HG03457 (cell line): ENCODE data around the gene YIF1B.

Experiments
- ATAC-seq: cut with Tn5 transposase; IDR thresholded peaks from one replicate; pipeline ENCODE4 v1.9.1; 2021; ENCODE audit warnings: moderate number of reproducible peaks; ENCODE audit not compliant: unreplicated experiment

The YIF1B gene

DNA sequence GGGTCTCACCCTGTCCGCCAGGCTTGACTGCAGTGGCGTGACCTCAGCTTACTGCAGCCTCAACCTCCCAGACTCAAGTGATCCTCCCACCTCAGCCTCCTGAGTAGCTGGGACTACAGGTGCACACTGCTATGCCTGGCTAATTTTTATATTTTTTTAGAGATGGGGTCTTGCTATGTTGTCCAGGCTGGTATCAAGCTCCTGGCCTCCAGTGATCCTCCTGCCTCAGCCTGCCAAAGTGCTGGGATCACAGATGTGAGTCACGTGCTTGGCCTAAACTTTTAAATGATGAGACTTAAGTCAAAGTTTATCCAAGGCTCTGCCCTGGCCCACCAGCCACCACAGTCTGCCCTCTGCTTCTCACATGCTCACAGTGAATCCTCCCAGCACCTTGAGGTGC is 9.5 kb downstream of the YIF1B start:
- no peak for ATAC-seq

DNA sequence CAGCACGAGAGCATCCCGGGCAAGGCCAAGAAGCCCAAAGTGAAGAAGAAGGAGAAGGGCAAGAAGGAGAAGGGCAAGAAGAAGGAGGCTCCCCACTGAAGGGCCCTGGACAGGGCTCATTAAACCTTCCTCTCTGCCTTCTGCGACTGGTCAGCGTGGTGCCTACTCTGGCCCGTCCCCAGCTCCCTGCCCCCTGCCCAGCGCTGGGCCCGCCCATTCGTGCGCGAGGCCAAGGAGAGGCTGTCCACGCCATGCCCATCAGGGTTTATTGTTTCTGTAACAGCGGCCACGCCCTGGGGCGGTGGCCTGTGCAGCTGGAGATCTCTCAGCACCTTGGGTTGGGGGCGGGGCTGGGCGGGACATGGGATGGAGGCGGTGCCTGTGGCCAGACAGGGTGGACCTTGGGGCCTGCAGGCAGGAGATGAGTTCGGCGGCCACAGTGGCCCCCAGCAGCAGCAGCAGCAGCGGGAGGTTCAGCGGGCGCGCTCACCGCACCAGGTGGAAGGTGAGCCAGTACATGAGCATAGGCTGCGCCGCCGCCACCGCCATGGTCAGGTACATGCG is 10.8 kb downstream of the YIF1B start:
- no peak for ATAC-seq

DNA sequence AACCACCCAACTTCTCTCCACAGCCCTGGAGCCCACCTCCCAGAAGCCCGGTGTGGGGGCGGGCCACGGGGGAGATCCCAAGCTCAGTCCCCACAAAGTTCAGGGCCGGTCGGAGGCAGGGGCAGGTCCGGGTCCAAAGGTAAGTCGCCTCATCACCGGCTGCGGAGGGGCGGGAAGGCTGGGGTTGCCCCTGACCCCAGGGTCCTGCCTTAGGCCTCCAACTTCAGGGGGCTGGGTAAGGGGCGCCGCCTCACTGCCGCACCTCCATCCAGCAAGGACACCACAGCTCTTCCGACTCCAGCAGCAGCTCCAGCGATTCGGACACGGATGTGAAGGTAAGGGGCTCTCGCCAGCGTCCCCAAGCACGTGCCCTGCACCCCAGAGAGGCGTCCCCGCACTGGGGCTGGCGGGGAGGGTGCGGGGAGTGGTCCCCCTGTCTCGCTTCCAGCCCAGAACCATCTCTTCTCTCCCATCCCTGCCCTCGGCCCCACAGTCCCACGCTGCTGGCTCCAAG is 11.3 kb downstream of the YIF1B start:
- no peak for ATAC-seq

DNA sequence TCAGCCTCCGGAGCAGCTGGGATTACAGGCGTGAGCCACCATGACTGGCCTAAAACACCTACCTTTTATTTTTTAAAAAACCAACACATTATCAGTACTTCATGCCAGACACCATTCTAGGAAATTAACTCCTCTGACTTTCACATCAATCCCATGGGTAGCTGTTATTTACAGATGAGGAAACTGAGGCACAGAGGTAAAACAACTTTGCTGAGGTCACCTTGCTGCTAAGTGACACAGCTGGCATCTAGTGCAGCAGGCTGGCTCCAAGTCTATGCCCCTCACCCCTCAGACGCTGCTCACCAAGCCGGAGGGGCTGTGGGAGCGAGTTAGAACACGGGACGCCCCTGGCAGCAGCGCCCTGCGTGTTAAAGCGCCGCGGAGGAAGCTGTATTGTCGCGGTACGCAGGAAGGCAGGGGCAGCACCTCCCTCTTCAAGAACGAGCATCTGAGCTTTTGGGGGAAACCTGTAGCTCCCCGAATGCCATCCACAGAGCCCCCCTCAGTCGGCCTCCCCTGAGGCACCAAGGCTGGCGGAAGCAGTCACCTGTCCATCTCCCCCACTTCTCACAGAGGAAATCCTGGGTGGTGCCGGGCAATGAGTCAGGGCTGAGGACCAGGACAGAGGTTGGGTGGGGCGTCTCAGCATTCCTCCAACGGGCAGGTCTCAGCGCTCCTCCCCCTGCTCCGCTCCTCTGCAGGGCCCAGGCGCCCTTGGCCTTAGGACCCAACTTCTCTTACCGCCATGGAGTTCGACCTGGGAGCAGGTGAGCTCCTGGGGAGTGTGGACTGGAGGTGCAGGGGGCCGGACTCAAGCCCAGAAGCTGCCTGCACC is 12.0 kb downstream of the YIF1B start, which contains the start of gene C19orf33:
Gene C19orf33, plus strand, starts transcription at position 735 of the 835 bp plus-strand sequence. Its CDS starts 11 bp downstream, at position 746.
- no peak for ATAC-seq

DNA sequence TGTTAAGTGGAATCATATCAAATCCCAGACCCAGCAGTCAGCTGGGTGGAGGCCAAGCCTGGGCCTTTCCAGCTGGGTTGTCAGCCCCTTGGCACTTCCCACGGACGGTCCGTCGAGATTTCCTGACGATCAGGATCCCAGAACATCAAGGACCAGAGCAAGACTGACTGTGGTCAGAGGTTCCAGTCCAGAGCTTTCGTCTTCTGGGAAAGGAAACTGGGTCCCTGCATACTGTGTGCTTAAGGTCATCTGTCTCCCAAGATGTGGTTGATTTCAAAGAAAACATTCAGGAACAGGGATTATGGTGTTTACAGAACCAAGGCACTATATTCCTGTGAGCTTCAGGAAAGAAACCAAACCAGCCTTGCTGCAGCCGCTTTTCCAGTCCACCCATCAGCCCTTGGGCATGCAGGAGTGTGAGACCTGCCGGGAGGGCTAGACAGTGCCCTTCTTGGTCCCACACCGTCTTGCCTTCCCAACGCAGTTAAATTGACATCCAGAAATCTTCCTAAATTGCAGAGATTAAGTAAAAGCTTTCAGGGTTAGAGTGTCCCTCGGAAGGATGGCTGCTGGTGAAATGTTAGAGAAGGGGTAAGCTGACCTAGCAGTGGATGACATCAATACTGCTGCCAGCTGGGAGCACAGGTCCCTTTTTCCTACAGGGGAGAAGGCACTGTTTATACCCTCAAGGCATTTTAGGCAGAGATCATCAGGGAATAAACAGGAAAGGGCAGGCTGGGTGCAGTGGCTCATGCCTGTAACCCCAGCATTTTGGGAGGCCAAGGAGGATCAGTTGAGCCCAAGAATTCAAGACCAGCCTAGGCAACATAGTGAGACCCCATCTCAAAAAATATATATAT is 16.7 kb downstream of the YIF1B start:
- no peak for ATAC-seq

DNA sequence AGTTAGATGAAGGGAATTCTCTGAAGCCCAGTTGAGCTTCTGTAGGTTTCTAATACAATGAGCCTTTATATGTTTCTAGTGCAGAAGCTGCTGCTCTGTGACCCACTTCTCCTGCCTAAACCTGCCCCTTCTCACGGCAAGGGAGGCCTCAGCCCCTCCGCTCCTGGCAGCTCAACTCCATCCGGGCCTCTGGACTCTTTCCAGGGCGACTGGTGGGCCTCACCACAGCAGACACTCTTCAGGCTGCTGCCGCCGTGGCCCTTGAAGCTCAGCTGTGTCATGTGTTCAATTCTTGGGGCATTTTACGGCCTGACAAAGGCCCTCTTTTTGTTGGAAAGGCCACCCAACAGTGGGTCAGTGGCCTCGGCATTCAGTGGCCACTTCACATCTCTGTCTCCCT is 21.7 kb downstream of the YIF1B start:
- no peak for ATAC-seq

DNA sequence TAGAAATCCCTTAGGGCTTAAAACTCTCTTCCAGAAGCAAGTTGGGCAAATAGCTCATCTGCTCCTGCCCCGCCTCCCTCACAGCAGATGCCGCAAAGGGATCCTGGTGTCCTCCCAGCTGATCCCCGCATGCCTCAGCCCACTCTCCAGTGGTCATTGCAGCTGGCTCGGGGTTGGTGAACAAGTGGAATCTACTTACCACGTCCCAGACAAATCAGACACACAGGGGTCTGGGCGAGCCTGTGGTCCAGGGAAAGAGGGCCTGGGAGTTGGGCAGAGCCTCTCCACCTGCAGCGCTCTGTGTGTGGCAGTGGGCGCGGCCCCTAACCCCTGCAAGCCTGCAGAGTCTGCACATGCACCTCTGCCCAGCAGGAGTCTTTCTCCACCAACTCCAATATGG is 22.5 kb downstream of the YIF1B start:
- ATAC-seq, result no peak

DNA sequence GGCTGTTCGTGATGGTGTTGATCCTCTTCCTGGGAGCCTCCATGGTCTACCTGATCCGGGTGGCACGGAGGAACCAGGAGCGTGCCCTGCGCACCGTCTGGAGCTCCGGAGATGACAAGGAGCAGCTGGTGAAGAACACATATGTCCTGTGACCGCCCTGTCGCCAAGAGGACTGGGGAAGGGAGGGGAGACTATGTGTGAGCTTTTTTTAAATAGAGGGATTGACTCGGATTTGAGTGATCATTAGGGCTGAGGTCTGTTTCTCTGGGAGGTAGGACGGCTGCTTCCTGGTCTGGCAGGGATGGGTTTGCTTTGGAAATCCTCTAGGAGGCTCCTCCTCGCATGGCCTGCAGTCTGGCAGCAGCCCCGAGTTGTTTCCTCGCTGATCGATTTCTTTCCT is 23.9 kb downstream of the YIF1B start:
- ATAC-seq, result no peak

DNA sequence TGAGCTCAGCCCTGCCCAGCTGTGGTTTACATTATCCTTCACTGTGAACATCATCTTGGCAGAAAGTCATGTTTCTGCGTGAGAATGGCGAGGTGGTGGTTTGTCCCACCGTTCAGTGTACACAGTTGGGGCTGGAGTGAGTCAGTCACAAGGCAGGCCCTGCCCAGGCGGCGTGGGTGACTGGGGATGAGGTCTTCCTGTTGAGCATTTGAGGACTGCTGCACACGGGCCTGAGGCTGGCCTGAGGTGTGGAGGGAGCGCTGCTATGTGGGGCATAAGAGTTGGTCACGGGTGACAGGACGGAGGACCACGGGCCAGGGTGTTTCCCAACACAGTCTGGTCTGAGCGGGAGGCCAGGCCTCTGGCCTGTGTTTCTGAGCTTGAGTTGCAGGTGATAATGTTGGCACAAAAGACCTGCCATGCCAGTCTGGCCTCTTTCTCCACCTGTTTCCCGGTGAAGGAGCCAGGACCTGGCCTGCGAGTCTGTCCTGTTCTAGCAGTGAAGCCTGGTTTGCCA is 25.1 kb downstream of the YIF1B start:
- no peak for ATAC-seq

DNA sequence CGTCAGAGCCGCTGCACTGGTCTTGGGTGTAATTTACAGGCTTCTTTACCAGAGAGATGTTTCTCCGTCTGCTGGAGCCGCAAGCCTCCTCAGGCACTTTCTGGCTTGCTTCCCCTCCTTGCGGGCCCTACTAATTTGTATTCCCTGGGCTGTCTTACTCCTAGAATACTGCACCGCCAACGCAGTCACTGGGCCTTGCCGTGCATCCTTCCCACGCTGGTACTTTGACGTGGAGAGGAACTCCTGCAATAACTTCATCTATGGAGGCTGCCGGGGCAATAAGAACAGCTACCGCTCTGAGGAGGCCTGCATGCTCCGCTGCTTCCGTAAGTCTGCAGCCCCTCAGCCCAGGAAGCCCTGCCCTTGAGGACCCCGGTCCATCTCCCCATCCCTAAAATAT is 25.8 kb downstream of the YIF1B start:
- no peak for ATAC-seq

DNA sequence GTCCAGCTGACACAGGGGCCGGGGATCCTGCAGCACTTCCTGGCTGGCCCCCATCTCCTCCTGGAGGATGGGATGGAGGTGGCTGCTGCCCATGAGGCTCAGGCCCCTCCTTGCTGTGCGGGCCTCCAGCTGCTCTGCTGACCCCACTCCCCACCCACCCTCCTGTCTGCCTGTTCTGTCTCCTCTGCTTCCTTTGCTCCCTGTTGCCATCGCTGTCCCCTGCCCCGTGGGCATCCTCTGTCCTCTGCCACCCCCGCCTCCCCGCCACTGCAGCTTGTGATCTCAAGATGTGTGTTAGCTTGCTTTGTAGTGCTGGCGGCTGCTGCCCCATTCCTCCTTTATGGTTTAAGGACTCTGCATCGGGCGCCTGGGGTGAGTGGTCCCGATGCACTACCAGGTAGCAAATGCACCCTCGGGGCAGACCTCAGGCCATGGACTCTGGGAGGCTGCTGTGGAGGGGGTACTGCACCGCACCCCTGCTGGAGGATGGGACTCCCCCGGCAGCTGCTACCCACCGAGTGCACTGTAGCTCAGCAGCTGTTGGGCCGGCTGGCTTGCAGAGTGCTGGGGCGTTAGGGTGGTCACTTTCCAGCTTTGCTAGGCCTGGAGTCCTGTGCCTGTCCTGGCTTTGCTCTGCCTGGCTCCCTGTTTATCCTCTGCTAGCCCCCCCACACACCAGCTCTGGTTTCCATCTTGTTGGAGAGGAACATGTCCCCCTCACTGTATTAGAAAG is 27.5 kb downstream of the YIF1B start:
- ATAC-seq, result no peak

DNA sequence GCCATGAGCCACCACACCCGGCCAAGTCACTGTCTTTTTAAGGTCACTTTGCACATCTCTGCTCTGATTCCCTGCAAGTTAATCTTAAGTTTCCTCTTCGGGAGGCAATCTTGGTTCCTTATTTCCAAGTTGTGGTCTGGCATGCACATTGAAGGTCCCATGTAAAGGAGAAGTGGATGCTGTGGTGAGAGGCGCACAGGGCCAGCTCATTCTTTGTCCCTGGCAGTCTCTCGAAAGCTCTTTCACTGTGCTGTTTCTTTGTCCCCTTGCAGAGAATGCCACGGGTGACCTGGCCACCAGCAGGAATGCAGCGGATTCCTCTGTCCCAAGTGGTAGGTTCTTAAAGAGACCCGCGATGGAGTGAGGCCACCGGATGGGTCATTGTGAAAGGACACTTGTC is 28.1 kb downstream of the YIF1B start:
- no peak for ATAC-seq

DNA sequence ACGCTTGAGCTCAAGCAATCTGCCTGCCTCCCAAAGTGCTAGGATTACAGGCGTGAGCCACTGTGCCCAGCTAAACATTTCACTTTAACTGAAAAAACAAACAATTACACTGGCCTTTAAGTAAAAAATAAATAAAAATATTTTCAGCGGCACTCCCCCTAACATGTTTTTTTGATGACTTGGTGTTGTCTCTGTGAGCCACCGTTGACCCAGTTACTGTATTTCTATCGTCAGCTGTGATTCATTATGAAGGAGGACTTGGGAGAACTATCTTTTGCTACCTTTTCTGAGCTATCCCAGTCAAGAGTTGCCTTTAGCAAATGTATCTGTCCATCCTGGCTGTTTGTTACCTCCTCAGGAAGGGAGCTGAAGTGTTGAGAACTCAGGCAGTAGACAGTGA is 30.2 kb downstream of the YIF1B start:
- ATAC-seq, result no peak

DNA sequence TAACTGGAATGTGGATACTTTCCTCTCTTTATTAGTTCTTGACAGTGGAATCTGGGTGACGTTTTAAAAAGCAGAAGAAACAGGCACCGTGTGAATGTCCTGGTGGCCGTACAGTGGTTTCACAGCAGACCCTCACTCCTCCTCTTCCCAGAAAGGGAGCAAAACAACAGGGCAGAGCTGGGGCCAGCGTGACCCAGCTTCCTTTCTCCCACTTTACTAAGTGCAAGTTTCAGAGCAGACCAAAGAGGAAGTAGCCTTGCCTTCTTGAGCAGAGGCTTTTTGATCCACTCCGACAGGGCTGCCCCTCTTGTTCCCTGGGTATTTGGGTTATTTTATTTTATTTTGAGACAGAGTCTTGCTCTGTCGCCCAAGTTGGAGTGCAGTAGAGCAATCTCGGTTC is 31.3 kb downstream of the YIF1B start:
- no peak for ATAC-seq

DNA sequence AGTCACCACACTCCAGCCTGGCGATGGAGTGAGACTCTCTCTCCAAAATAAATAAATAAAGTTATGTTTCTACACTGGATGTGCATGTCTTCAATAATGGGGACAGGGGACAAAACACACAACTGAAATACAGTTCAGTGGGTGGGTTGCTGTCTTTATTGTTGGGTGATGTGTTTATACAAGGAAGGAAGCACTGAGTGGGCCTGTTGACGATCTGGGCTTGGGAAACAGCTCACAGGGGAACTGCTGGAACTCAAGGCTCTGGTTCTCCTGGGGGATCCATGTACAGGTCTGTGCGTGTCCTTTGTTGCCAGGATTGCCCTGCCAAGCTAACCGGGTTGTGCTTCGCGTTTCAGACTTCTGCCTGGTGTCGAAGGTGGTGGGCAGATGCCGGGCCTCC is 32.5 kb downstream of the YIF1B start:
- ATAC-seq, result no peak

DNA sequence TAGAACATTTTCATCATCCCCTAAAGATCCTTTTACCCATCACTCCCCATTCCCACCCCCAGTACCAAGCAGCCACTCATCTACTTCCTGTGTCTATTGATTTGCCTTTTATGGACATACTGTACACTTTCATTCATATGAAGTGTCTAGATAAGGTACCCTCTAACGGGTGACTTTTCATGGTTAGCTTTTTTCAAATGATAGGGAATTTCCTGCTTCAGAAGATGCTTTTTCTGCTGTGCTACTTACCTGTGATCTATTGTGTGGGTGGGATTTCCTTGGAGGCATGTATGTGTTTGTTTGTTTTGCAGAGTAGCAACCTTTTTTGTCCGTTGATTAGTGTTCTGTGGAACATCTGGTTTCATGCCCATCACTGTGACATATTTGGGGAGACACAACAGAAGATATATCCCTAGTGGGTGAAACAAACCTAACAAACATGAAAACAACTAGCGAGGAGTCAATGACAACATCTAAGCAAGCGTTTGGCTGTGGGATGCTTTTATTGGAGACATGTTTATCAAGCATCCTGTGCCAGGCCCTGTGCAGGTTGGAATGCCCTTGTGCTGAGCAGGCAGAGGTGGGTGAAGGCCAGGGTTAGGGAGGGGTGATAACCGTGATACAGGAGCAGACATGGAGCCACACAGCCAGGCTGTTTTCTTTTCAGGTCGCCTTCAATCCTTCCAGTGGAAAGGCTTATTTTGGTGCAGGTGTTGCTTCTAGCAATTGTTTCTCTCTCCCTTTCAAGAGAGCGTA is 33.8 kb downstream of the YIF1B start:
- ATAC-seq, result no peak

DNA sequence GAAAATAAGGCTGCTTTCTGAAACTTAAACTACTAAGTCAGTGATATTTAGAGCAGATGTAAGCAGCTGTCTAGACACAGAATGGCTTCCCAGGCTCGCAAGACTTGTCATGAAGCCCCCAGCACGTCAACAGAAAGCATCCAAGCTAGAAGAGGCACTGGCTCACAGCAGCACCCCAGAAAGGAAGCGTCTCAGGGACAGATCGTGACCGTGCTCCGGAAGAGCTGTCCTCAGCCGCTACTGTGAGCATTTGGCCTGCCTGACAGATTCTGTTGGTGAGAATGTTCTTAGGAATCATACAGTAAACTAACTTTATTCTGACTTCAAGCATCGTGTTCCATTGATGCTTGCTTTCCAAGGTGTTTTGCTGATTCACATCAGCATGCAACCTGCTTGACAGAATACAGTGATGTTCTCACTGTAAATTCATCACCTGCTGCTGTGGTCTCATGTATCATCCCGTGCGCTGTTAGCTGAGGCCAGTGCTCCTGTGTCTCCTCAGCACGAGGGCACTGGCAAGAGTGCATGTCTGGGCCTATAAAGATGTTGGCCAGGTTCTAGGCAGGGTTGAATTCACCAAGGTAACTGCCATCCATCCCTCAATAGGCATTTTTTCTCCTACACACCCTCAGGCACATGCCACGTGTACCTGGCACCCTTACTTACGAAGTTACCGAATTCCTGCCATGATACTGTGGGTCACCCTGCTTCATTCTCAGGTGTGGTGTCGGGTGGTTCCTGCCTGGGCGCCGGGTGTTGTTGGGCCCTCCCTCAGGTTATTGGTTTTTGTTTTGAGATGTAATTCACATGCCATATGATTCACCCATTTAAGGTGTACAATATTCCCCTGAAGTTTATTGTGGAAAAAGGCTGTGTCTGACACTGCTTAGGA is 35.5 kb downstream of the YIF1B start:
- ATAC-seq, result no peak

DNA sequence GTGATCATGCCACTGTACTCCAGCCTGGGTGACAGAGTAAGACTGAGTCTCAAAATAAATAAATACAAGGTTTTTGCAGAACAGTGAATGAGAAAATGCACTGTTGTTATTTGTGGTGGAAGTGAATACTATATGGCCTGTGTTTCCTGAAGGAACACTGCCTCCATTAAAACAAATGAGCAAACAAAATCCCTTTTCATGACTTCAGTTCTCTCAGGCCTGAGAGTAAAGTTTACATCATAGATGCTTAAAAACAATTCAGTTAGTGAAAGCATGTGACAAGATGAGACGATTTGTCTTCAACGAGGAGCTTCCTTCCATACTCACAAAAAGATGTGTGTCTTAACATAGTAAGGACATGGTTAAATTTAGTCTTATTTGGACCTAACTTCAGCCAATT is 37.0 kb downstream of the YIF1B start:
- ATAC-seq, result no peak
